DMS53 (cell line): ENCODE measurements around the gene DRC3.
"Not testable (repeated sequence)": the region's sequence is repeated elsewhere in the genome, so short reads cannot be mapped to it uniquely, and the experiment has no call there.

Experiments used
- DNase-seq: peaks from one replicate; lab custom pipeline; 2025; lab: John Stamatoyannopoulos, UW

The DRC3 gene

GRCh38 chr17:17942846-17943245 lies 29.8 kb upstream of the DRC3 start:
- DNase-seq = no peak

- DNase-seq = no peak
These were observed 29.2 kb upstream of the DRC3 start for GRCh38 chr17:17943281-17943984.

- no peak for DNase-seq
These were observed 28.4 kb upstream of the DRC3 start for GRCh38 chr17:17944242-17944641.

- DNase-seq = no peak
These were observed 27.9 kb upstream of the DRC3 start for GRCh38 chr17:17944743-17945142.

- DNase-seq = no peak
These were observed 26.6 kb upstream of the DRC3 start for GRCh38 chr17:17946093-17946492.

- no peak for DNase-seq
These were observed 25.4 kb upstream of the DRC3 start for GRCh38 chr17:17947309-17947708.

GRCh38 chr17:17947966-17948365 lies 24.7 kb upstream of the DRC3 start:
- DNase-seq = no peak

GRCh38 chr17:17950347-17950746 lies 22.3 kb upstream of the DRC3 start:
- DNase-seq = no peak

GRCh38 chr17:17950806-17951205 lies 21.9 kb upstream of the DRC3 start:
- peak; percentile 8 for DNase-seq

- no peak for DNase-seq
These were observed 21.1 kb upstream of the DRC3 start for GRCh38 chr17:17951524-17951923.

- no peak for DNase-seq
These were observed 20.0 kb upstream of the DRC3 start for GRCh38 chr17:17952691-17953090.

- no peak for DNase-seq
These were observed 18.6 kb upstream of the DRC3 start for GRCh38 chr17:17954079-17954478.

- not testable (repeated sequence) for DNase-seq
These were observed 16.8 kb upstream of the DRC3 start for GRCh38 chr17:17955790-17956341.

GRCh38 chr17:17957584-17957916 lies 15.1 kb upstream of the DRC3 start:
- no peak for DNase-seq

GRCh38 chr17:17958982-17959381 lies 13.7 kb upstream of the DRC3 start:
- DNase-seq = no peak

- DNase-seq = no peak
These were observed 12.9 kb upstream of the DRC3 start for GRCh38 chr17:17959520-17960361.

GRCh38 chr17:17960500-17961030 lies 12.1 kb upstream of the DRC3 start:
- no peak for DNase-seq

GRCh38 chr17:17963066-17963465 lies 9.6 kb upstream of the DRC3 start:
- no peak for DNase-seq

GRCh38 chr17:17963694-17964436 lies 8.8 kb upstream of the DRC3 start:
- DNase-seq = no peak

- DNase-seq = no peak
These were observed 8.0 kb upstream of the DRC3 start for GRCh38 chr17:17964710-17965109.

- DNase-seq = no peak
These were observed 7.4 kb upstream of the DRC3 start for GRCh38 chr17:17965152-17965721.

GRCh38 chr17:17966399-17966798 lies 6.3 kb upstream of the DRC3 start:
- no peak for DNase-seq
